ENCODE measurements around the gene GPRC5C. TPM values are rescaled to one million over a fixed set of nuclear protein-coding genes. Genes with fewer than 3 reads are reported as not detected.

GPRC5C gene
- total RNA-seq, 2 donors from 2014 or later = 66.3 to 186 TPM

- intact Hi-C loops (cut with DNase I) = no loop called here
- H3K9me3 ChIP-seq = no peaks in the 10 kb centered on the region
- no peak overlapping the region for H3K4me3 ChIP-seq
- no peaks in the 10 kb centered on the region for H3K4me1 ChIP-seq (replicated peaks)
- no peak for TF ChIP-seq POLR2A (IDR thresholded peaks at IDR 0.05)
- no peak for TF ChIP-seq CTCF (IDR thresholded peaks at IDR 0.05)
- TF ChIP-seq POLR2AphosphoS5 (IDR thresholded peaks at IDR 0.05) = no peak
- no peaks in the 10 kb centered on the region for H3K36me3 ChIP-seq
- H3K27me3 ChIP-seq (replicated peaks; ENCODE audit: insufficient read depth) = no peaks in the 10 kb centered on the region
- WGBS = 76% methylated on average over 7 of the region's 7 CpGs
- no peak overlapping the region for H3K27ac ChIP-seq
- DNase-seq (ENCODE audit: low spot score) = no peak
These were observed 18.4 kb upstream of the GPRC5C start for GRCh38 chr17:74413491-74413890.

GRCh38 chr17:74414510-74414909, 17.4 kb upstream of the GPRC5C start:
- Histone ChIP-seq H3K4me1 (replicated peaks) (no peaks in the 10 kb centered on the region), H3K27ac (no peak overlapping the region), H3K27me3 (replicated peaks; ENCODE audit: insufficient read depth) (no peaks in the 10 kb centered on the region), H3K36me3 (no peaks in the 10 kb centered on the region), H3K4me3 (no peak overlapping the region), H3K9me3 (no peaks in the 10 kb centered on the region)
- intact Hi-C loops (cut with DNase I) = no loop called here
- no peak for DNase-seq (ENCODE audit: low spot score)
- 84% methylated on average over 3 of the region's 3 CpGs for WGBS
- TF ChIP-seq POLR2A (IDR thresholded peaks at IDR 0.05) (no peak), CTCF (IDR thresholded peaks at IDR 0.05) (no peak), POLR2AphosphoS5 (IDR thresholded peaks at IDR 0.05) (no peak)

- no peak for TF ChIP-seq POLR2A (IDR thresholded peaks at IDR 0.05)
- no peak for TF ChIP-seq CTCF (IDR thresholded peaks at IDR 0.05)
- TF ChIP-seq POLR2AphosphoS5 (IDR thresholded peaks at IDR 0.05) = no peak
- 94% methylated on average over 13 of the region's 13 CpGs for WGBS
These were observed 16.1 kb upstream of the GPRC5C start for GRCh38 chr17:74415608-74416396.

GRCh38 chr17:74417178-74418045, 14.5 kb upstream of the GPRC5C start:
- TF ChIP-seq CTCF (IDR thresholded peaks at IDR 0.05) (no peak), POLR2A (IDR thresholded peaks at IDR 0.05) (no peak), POLR2AphosphoS5 (IDR thresholded peaks at IDR 0.05) (no peak)
- intact Hi-C loops (cut with DNase I) = no loop called here
- WGBS = 83% methylated on average over 12 of the region's 12 CpGs

More at GRCh38 chr17:74415608-74416396, 16.1 kb upstream of the GPRC5C start:
- Histone ChIP-seq H3K4me3 (no peak overlapping the region), H3K27ac (no peak overlapping the region), H3K4me1 (replicated peaks) (no peaks in the 10 kb centered on the region), H3K27me3 (replicated peaks; ENCODE audit: insufficient read depth) (no peaks in the 10 kb centered on the region), H3K9me3 (no peaks in the 10 kb centered on the region), H3K36me3 (no peaks in the 10 kb centered on the region)
- DNase-seq (ENCODE audit: low spot score) = no peak
- intact Hi-C loops (cut with DNase I) = no loop called here

More at GRCh38 chr17:74417178-74418045, 14.5 kb upstream of the GPRC5C start:
- Histone ChIP-seq H3K9me3 (no peaks in the 10 kb centered on the region), H3K4me1 (replicated peaks) (no peaks in the 10 kb centered on the region), H3K36me3 (no peaks in the 10 kb centered on the region), H3K27me3 (replicated peaks; ENCODE audit: insufficient read depth) (no peaks in the 10 kb centered on the region), H3K27ac (no peak overlapping the region), H3K4me3 (no peak overlapping the region)
- no peak for DNase-seq (ENCODE audit: low spot score)
